ENCODE results near the gene TRIP10. TPM values are rescaled to one million over a fixed set of nuclear protein-coding genes. Genes with fewer than 3 reads are reported as not detected.
"Not testable (repeated sequence)": the region's sequence is repeated elsewhere in the genome, so short reads cannot be mapped to it uniquely, and the experiment has no call there.

Gene TRIP10
- total RNA-seq, 3 donors from 2014 or later: 56.9 to 98.1 (median 87.5) TPM

DNA sequence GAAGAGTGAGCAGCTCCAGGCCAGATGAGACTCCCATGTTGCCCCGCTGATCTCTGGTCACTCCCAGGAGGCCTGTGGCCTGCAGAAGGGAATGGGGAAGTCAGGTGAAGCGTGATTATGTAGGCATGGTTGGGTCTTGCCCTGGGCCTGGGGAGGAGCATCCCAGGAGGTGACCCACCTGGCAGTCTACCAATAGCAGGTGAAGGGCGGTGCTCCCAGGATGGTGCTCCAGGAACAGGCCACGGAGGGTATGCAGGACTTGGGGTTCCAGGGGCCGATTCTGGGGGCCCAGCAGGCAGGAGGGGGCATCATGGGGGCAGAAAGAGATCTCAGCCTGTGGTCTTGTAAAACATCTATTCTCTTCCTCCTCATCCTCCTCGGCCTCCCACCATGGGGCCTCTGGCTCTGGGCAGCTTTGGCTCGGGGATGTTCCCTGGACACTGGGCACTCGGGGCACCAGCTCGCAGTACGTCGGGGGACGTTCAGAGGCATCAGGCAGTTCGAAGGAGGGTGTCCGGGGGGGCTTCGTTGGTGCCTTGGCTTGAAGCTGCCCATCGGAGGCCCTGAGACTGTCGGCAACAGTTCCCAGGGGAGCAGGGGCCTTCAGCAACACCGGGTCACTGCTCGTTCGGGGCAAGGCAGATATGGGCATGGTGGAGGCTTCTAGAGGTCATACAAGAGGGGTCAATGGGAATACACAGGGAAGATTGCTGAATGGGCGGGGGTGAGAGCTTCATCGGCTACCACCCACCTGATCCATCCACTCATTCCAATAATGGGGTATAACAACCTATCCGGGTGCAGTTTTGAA, 15.4 kb downstream of the TRIP10 start:
- TF ChIP-seq POLR2AphosphoS5 (IDR thresholded peaks at IDR 0.05) (no peak), POLR2A (IDR thresholded peaks at IDR 0.05) (no peak)
- TF ChIP-seq, protein P1, sequence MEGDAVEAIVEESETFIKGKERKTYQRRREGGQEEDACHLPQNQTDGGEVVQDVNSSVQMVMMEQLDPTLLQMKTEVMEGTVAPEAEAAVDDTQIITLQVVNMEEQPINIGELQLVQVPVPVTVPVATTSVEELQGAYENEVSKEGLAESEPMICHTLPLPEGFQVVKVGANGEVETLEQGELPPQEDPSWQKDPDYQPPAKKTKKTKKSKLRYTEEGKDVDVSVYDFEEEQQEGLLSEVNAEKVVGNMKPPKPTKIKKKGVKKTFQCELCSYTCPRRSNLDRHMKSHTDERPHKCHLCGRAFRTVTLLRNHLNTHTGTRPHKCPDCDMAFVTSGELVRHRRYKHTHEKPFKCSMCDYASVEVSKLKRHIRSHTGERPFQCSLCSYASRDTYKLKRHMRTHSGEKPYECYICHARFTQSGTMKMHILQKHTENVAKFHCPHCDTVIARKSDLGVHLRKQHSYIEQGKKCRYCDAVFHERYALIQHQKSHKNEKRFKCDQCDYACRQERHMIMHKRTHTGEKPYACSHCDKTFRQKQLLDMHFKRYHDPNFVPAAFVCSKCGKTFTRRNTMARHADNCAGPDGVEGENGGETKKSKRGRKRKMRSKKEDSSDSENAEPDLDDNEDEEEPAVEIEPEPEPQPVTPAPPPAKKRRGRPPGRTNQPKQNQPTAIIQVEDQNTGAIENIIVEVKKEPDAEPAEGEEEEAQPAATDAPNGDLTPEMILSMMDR (IDR thresholded peaks at IDR 0.05): no peak
- intact Hi-C loops (cut with DNase I; ENCODE audit: low total_unique reads): no loop called here

DNA sequence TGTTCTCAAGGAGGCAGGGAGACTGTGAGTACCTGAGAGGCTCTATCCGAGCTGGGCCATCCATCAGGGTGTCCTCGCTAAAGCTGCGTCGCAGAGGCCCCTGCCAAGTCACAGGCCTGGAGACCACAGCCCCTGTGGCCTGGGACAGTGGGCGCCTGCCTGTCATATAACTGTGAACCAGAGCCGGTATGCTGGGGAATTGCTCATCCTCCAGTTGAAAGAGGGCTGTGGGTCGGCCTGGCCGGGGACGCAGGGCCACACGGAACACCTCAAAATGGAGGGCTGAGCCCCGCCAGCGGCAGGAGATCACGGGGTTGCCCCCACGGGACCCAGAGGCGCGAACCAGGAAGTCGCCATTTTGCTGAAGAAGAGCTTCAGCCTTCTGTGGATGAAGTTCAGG, 21.1 kb downstream of the TRIP10 start:
- no peak overlapping the region for H3K27ac ChIP-seq
- intact Hi-C loops (cut with DNase I; ENCODE audit: low total_unique reads): no loop called here
- H3K36me3 ChIP-seq: no peaks in the 10 kb centered on the region
- H3K9me3 ChIP-seq: no peaks in the 10 kb centered on the region
- H3K27me3 ChIP-seq: no peaks in the 10 kb centered on the region
- DNase-seq (ENCODE audit: low spot score in 2 of 2): no peak
- no peak overlapping the region for H3K4me3 ChIP-seq
- H3K4me1 ChIP-seq: no peaks in the 10 kb centered on the region
- TF ChIP-seq, protein P1 (IDR thresholded peaks at IDR 0.05): no peak
- TF ChIP-seq POLR2A (IDR thresholded peaks at IDR 0.05) (no peak), POLR2AphosphoS5 (IDR thresholded peaks at IDR 0.05) (no peak)

More for the DNA sequence above, 15.4 kb downstream of the TRIP10 start:
- no peak overlapping the region for H3K27ac ChIP-seq
- H3K4me1 ChIP-seq: no peaks in the 10 kb centered on the region
- H3K9me3 ChIP-seq: no peaks in the 10 kb centered on the region
- H3K36me3 ChIP-seq: no peaks in the 10 kb centered on the region
- H3K27me3 ChIP-seq: no peaks in the 10 kb centered on the region
- H3K4me3 ChIP-seq: no peak overlapping the region
- DNase-seq (ENCODE audit: low spot score in 2 of 2): no peak

DNA sequence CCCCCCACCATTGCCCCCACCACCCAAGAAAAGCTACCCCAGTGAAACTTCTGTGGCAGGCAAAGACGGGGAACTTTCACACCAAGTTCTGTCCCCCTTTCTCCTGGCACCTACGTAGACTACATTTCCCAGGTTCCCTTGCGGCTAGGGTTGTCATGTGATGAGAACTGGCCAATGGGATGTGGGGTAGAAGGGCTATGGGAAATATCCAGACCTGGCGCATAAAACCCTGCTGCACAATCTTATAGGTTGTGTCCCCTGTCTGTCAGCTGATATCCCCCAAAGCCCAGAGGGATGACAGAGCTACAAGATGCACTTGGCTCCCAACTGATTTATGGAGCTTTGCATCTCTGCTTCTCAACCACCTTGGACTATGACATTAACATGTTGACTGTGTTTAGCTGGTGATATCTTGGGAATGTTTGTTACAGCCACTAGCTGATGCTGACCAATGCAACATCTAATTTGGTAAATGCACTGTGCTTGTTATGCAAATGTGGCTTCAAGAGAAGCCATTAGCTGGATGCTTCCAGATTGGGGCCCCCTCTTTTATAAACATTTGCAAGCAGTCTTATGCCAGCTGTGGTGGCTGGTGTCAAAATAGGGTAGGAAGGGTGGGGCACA, 21.7 kb downstream of the TRIP10 start:
- TF ChIP-seq POLR2AphosphoS5 (IDR thresholded peaks at IDR 0.05) (no peak), POLR2A (IDR thresholded peaks at IDR 0.05) (no peak)
- TF ChIP-seq, protein P1 (IDR thresholded peaks at IDR 0.05): no peak
- Histone ChIP-seq H3K9me3 (no peaks in the 10 kb centered on the region), H3K27ac (no peak overlapping the region), H3K4me3 (no peak overlapping the region), H3K27me3 (no peaks in the 10 kb centered on the region), H3K36me3 (no peaks in the 10 kb centered on the region), H3K4me1 (no peaks in the 10 kb centered on the region)
- no peak for DNase-seq (ENCODE audit: low spot score in 2 of 2)
- intact Hi-C loops (cut with DNase I; ENCODE audit: low total_unique reads): no loop called here

DNA sequence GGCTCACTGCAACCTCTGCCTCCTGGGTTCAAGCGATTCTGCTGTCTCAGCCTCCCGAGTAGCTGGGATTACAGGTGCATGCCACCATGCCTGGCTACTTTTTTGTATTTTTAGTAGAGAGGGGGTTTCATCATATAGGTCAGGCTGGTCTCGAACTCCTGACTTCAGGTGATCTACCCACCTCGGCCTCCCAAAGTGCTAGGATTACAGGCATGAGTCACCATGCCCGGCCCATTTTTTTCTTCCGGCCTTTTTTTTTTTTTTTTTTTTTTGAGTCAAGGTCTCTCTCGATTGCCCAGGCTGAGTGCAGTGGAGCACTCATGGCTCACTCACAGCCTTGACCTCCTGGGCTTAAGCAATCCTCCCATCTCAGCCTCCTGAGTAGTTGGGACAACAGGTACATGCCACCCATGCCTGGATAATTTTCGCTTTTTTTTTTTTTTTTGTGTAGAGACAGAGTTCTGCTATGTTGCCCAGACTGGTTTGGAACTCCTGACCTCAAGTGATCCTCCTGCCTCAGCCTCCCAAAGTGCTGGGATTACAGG, 22.8 kb downstream of the TRIP10 start:
- H3K27me3 ChIP-seq; H3K9me3 ChIP-seq; H3K4me1 ChIP-seq; DNase-seq (ENCODE audit: low spot score in 2 of 2); intact Hi-C loops (cut with DNase I; ENCODE audit: low total_unique reads); H3K36me3 ChIP-seq; H3K27ac ChIP-seq; H3K4me3 ChIP-seq: not testable (repeated sequence)

DNA sequence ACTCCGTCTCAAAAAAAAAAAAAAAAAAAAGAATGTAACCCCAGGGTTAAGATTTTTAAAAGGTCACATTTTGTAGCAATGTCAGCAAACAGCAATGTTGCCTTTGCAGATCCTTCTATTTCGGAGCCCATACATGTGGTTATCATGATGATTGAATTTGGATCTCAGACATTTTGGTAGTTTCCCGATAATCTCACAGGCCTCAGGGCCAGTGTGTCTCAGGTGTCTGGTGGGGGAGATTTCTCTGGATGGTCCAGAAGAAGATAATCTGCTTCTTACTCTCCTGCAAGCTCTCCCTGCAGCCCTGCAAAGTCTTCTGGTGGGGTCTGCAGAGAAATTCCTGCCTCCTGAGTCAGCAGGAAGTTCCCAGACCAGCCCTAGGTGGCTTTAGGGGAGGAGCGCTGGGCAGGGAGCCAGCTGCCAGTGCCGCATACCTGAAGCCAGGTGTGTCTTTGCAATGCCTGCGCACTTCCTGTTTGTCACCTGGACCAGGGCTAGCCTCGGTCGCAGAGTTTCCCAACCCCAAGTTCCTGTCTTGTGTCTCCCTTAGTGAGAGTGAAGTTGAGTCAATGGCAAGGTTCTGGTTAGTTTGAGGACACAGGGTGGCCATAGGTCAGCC, 26.4 kb downstream of the TRIP10 start:
- Histone ChIP-seq H3K27me3 (no peaks in the 10 kb centered on the region), H3K36me3 (no peaks in the 10 kb centered on the region), H3K4me3 (peak overlapping the region in 2 of 3 donors; percentile 55 to 76), H3K9me3 (no peaks in the 10 kb centered on the region), H3K27ac (peak overlapping the region; percentile 82 to 96), H3K4me1 (no peaks in the 10 kb centered on the region)
- intact Hi-C loops (cut with DNase I; ENCODE audit: low total_unique reads): no loop called here
- DNase-seq (ENCODE audit: low spot score in 2 of 2): peak; percentile 95 to 97
- TF ChIP-seq POLR2AphosphoS5 (IDR thresholded peaks at IDR 0.05): peak; percentile 18 to 92 (median 71)
- TF ChIP-seq POLR2A (IDR thresholded peaks at IDR 0.05): no peak
